MV-4-11 (cell line): Measurements from ENCODE around the gene COPS9.

Source experiments
- DNase-seq: peaks from one replicate; lab custom pipeline; 2025; lab: John Stamatoyannopoulos, UW

The COPS9 gene

GRCh38 chr2:240147911-240148587 is 11.9 kb upstream of the COPS9 start:
- DNase-seq = no peak

GRCh38 chr2:240147382-240147781 is 11.3 kb upstream of the COPS9 start:
- no peak for DNase-seq

- DNase-seq = no peak
Observed at GRCh38 chr2:240146627-240147278, 10.6 kb upstream of the COPS9 start.

GRCh38 chr2:240146141-240146561 is 10.0 kb upstream of the COPS9 start:
- DNase-seq = no peak

- no peak for DNase-seq
Observed at GRCh38 chr2:240145461-240145860, 9.4 kb upstream of the COPS9 start.

- DNase-seq = no peak
Observed at GRCh38 chr2:240144649-240145261, 8.7 kb upstream of the COPS9 start.

- DNase-seq = peak; percentile 29
Observed at GRCh38 chr2:240143801-240144648, 7.9 kb upstream of the COPS9 start.

GRCh38 chr2:240143276-240143675 is 7.2 kb upstream of the COPS9 start:
- DNase-seq = no peak

- DNase-seq = no peak
Observed at GRCh38 chr2:240142859-240143258, 6.8 kb upstream of the COPS9 start.

GRCh38 chr2:240142256-240142775 is 6.2 kb upstream of the COPS9 start:
- DNase-seq = no peak

- no peak for DNase-seq
Observed at GRCh38 chr2:240141736-240142135, 5.6 kb upstream of the COPS9 start.

GRCh38 chr2:240140920-240141319 is 4.8 kb upstream of the COPS9 start:
- DNase-seq = no peak

GRCh38 chr2:240140511-240140910 is 4.4 kb upstream of the COPS9 start, which contains the start of gene OTOS:
Gene OTOS (minus strand): TSS chr2:240140658. CDS start chr2:240140326, 332 bp downstream.
- no peak for DNase-seq

- DNase-seq = no peak
Observed at GRCh38 chr2:240139666-240140393, 3.7 kb upstream of the COPS9 start.

- no peak for DNase-seq
Observed at GRCh38 chr2:240139011-240139441, 2.9 kb upstream of the COPS9 start.

GRCh38 chr2:240138254-240138984 is 2.3 kb upstream of the COPS9 start:
- no peak for DNase-seq

- no peak for DNase-seq
Observed at GRCh38 chr2:240137596-240138253, 1.6 kb upstream of the COPS9 start.

- DNase-seq = no peak
Observed at GRCh38 chr2:240136671-240137292, 677 bp upstream of the COPS9 start.

GRCh38 chr2:240135706-240136012 is 446 bp downstream of the COPS9 start:
- DNase-seq = no peak
